ENCODE results near the gene IRF1.
"Not testable (repeated sequence)": the region's sequence is repeated elsewhere in the genome, so short reads cannot be mapped to it uniquely, and the experiment has no call there.

Gene IRF1

GRCh38 chr5:132486318-132487094 lies 4.1 kb downstream of the IRF1 start:
- no peak for DNase-seq (ENCODE audit: low spot score)

- DNase-seq (ENCODE audit: low spot score) = no peak
Measured at GRCh38 chr5:132485641-132486317, 4.8 kb downstream of the IRF1 start.

GRCh38 chr5:132484876-132485640 lies 5.5 kb downstream of the IRF1 start:
- DNase-seq (ENCODE audit: low spot score) = not testable (repeated sequence)

- no peak for DNase-seq (ENCODE audit: low spot score)
Measured at GRCh38 chr5:132484391-132484725, 6.2 kb downstream of the IRF1 start.

- no peak for DNase-seq (ENCODE audit: low spot score)
Measured at GRCh38 chr5:132483661-132484390, 6.7 kb downstream of the IRF1 start.

- no peak for DNase-seq (ENCODE audit: low spot score)
Measured at GRCh38 chr5:132483101-132483500, 7.5 kb downstream of the IRF1 start.

- DNase-seq (ENCODE audit: low spot score) = no peak
Measured at GRCh38 chr5:132481596-132482211, 8.9 kb downstream of the IRF1 start.

GRCh38 chr5:132480893-132481595 lies 9.5 kb downstream of the IRF1 start:
- no peak for DNase-seq (ENCODE audit: low spot score)

- DNase-seq (ENCODE audit: low spot score) = no peak
Measured at GRCh38 chr5:132480546-132480892, 10.1 kb downstream of the IRF1 start.

- no peak for DNase-seq (ENCODE audit: low spot score)
Measured at GRCh38 chr5:132480042-132480441, 10.5 kb downstream of the IRF1 start.

GRCh38 chr5:132479111-132479951 lies 11.2 kb downstream of the IRF1 start:
- DNase-seq (ENCODE audit: low spot score) = no peak

- no peak for DNase-seq (ENCODE audit: low spot score)
Measured at GRCh38 chr5:132478366-132478871, 12.2 kb downstream of the IRF1 start.

- no peak for DNase-seq (ENCODE audit: low spot score)
Measured at GRCh38 chr5:132477784-132478365, 12.7 kb downstream of the IRF1 start.

- DNase-seq (ENCODE audit: low spot score) = no peak
Measured at GRCh38 chr5:132476876-132477781, 13.4 kb downstream of the IRF1 start.

GRCh38 chr5:132475987-132476875 lies 14.3 kb downstream of the IRF1 start:
- no peak for DNase-seq (ENCODE audit: low spot score)

GRCh38 chr5:132475497-132475882 lies 15.1 kb downstream of the IRF1 start:
- no peak for DNase-seq (ENCODE audit: low spot score)

GRCh38 chr5:132474881-132475496 lies 15.6 kb downstream of the IRF1 start:
- no peak for DNase-seq (ENCODE audit: low spot score)

Data from hepatic stellate cell (primary cell).